ENCODE measurements around the gene MOV10L1.

MOV10L1 gene

GRCh38 chr22:50190941-50191741 lies 101.3 kb downstream of the MOV10L1 start:
- H3K79me2 ChIP-seq (ENCODE audit: insufficient read depth, low read length), result peaks cover 5% of the 10 kb centered on the region; the same call in 1 of the 2 replicates
- no peaks in the 10 kb centered on the region for H4K20me1 ChIP-seq (ENCODE audit: insufficient read depth, low read length)

GRCh38 chr22:50192436-50193204 lies 102.8 kb downstream of the MOV10L1 start:
- Histone ChIP-seq H4K20me1 (ENCODE audit: insufficient read depth, low read length) (no peaks in the 10 kb centered on the region), H3K9me3 (ENCODE audit: low read length) (no peaks in the 10 kb centered on the region), H3K27me3 (ENCODE audit: insufficient read depth, low read length) (no peaks in the 10 kb centered on the region), H3K27ac (ENCODE audit: low read depth, low read length, poor library complexity, severe bottlenecking) (peak overlapping the region; percentile 100), H3K36me3 (ENCODE audit: insufficient read depth, low read length) (peaks cover 54% of the 10 kb centered on the region), H3K4me1 (ENCODE audit: insufficient read depth, low read length, severe bottlenecking) (peaks cover 97% of the 10 kb centered on the region), H3F3A (ENCODE audit: insufficient read depth, low read length) (peaks cover 23% of the 10 kb centered on the region; the same call in 1 of the 2 replicates), H3K4me2 (ENCODE audit: low read length) (peak overlapping the region; percentile 77), H3K79me2 (ENCODE audit: insufficient read depth, low read length) (no peaks in the 10 kb centered on the region), H2AFZ (ENCODE audit: low read length) (no peak overlapping the region), H3K9me2 (ENCODE audit: low read depth, low read length) (no peaks in the 10 kb centered on the region), H3K9ac (ENCODE audit: low read length) (peak overlapping the region; percentile 86), H3K4me3 (ENCODE audit: low read depth, low read length, poor library complexity, severe bottlenecking) (peak overlapping the region; percentile 52)
- no peak for TF ChIP-seq EZH2 (IDR thresholded peaks at IDR 0.05; ENCODE audit: borderline replicate concordance, low read length)
- TF ChIP-seq CTCF (IDR thresholded peaks at IDR 0.05; ENCODE audit: low read length), result no peak

More at GRCh38 chr22:50190941-50191741, 101.3 kb downstream of the MOV10L1 start:
- Histone ChIP-seq H3K4me2 (ENCODE audit: low read length) (peak overlapping the region; percentile 77), H2AFZ (ENCODE audit: low read length) (no peak overlapping the region), H3K4me3 (ENCODE audit: low read depth, low read length, poor library complexity, severe bottlenecking) (peak overlapping the region; percentile 97), H3K36me3 (ENCODE audit: insufficient read depth, low read length) (peaks cover 50% of the 10 kb centered on the region; the same call in 1 of the 2 replicates), H3K27me3 (ENCODE audit: insufficient read depth, low read length) (no peaks in the 10 kb centered on the region), H3K4me1 (ENCODE audit: insufficient read depth, low read length, severe bottlenecking) (peaks cover 94% of the 10 kb centered on the region), H3F3A (ENCODE audit: insufficient read depth, low read length) (peaks cover 23% of the 10 kb centered on the region; the same call in 1 of the 2 replicates), H3K27ac (ENCODE audit: low read depth, low read length, poor library complexity, severe bottlenecking) (peak overlapping the region; percentile 100), H3K9me3 (ENCODE audit: low read length) (no peaks in the 10 kb centered on the region), H3K9ac (ENCODE audit: low read length) (peak overlapping the region; percentile 86), H3K9me2 (ENCODE audit: low read depth, low read length) (no peaks in the 10 kb centered on the region)
- TF ChIP-seq CTCF (IDR thresholded peaks at IDR 0.05; ENCODE audit: low read length) (no peak), EZH2 (IDR thresholded peaks at IDR 0.05; ENCODE audit: borderline replicate concordance, low read length) (no peak)

- Histone ChIP-seq H3K36me3 (ENCODE audit: insufficient read depth, low read length) (peaks cover 60% of the 10 kb centered on the region), H3K79me2 (ENCODE audit: insufficient read depth, low read length) (no peaks in the 10 kb centered on the region), H2AFZ (ENCODE audit: low read length) (no peak overlapping the region), H3K9me2 (ENCODE audit: low read depth, low read length) (no peaks in the 10 kb centered on the region), H4K20me1 (ENCODE audit: insufficient read depth, low read length) (no peaks in the 10 kb centered on the region), H3K9ac (ENCODE audit: low read length) (peak overlapping the region; percentile 86), H3K9me3 (ENCODE audit: low read length) (no peaks in the 10 kb centered on the region), H3F3A (ENCODE audit: insufficient read depth, low read length) (peaks cover 21% of the 10 kb centered on the region; the same call in 1 of the 2 replicates), H3K4me3 (ENCODE audit: low read depth, low read length, poor library complexity, severe bottlenecking) (peak overlapping the region; percentile 52), H3K4me2 (ENCODE audit: low read length) (peak overlapping the region; percentile 77), H3K4me1 (ENCODE audit: insufficient read depth, low read length, severe bottlenecking) (peaks cover 87% of the 10 kb centered on the region), H3K27ac (ENCODE audit: low read depth, low read length, poor library complexity, severe bottlenecking) (peak overlapping the region; percentile 100), H3K27me3 (ENCODE audit: insufficient read depth, low read length) (no peaks in the 10 kb centered on the region)
- TF ChIP-seq CTCF (IDR thresholded peaks at IDR 0.05; ENCODE audit: low read length) (no peak), EZH2 (IDR thresholded peaks at IDR 0.05; ENCODE audit: borderline replicate concordance, low read length) (no peak)
Observed at GRCh38 chr22:50193621-50194020, 103.8 kb downstream of the MOV10L1 start.
